Fibroblast of lung (primary cell): ENCODE results near the gene FXN. TPM values are rescaled to one million over a fixed set of nuclear protein-coding genes. Genes with fewer than 3 reads are reported as not detected.

Experiments
- DNase-seq, 2 donors: peaks; one replicate each; pipeline versions ENCODE4 v3.0.0 to v3.0.0-alpha.2; 2010; ENCODE audit warnings: low read depth in 2 of 2
- H2AFZ ChIP-seq: 2 replicates; pipeline ENCODE4 v1.5.1; 2012; ENCODE audit warnings: low read length, control low read depth, inconsistent platforms
- H3K27ac ChIP-seq: 2 replicates; pipeline ENCODE4 v1.5.1; 2011; ENCODE audit warnings: low read length, control low read depth; ENCODE audit not compliant: insufficient read depth
- H3K27me3 ChIP-seq: 2 replicates; pipeline ENCODE4 v1.5.1; 2011; ENCODE audit warnings: mild to moderate bottlenecking, low read length; ENCODE audit not compliant: control insufficient read depth, insufficient read depth
- H3K36me3 ChIP-seq: 2 replicates; pipeline ENCODE4 v1.5.1; 2011; ENCODE audit warnings: low read length; ENCODE audit not compliant: control insufficient read depth, insufficient read depth
- H3K4me1 ChIP-seq: 2 replicates; pipeline ENCODE4 v1.5.1; 2011; ENCODE audit warnings: low read length; ENCODE audit not compliant: control insufficient read depth, insufficient read depth; ENCODE audit errors: extremely low read depth
- H3K4me2 ChIP-seq: 2 replicates; pipeline ENCODE4 v1.5.1; 2011; ENCODE audit warnings: low read length, control low read depth; ENCODE audit not compliant: insufficient read depth; ENCODE audit errors: extremely low read depth
- H3K4me3 ChIP-seq, 4 experiments: fragments of 200-600 bp in 1 of 4; sonication (generic) in 1 of 4; replicated peaks in 1 of 4; 2 replicates each; pipeline ENCODE4 v1.5.1; 2011 to 2016; ENCODE audit warnings: low read length in 4 of 4, low read depth in 3 of 4, mild to moderate bottlenecking in 3 of 4, control low read depth in 2 of 4, inconsistent platforms in 1 of 4, mixed read lengths in 1 of 4; ENCODE audit not compliant: insufficient read depth in 1 of 4; ENCODE audit errors: control extremely low read depth in 1 of 4
- H3K79me2 ChIP-seq: 2 replicates; pipeline ENCODE4 v1.5.1; 2012; ENCODE audit warnings: mild to moderate bottlenecking, low read length, inconsistent platforms; ENCODE audit not compliant: control insufficient read depth, insufficient read depth
- H3K9ac ChIP-seq: 2 replicates; pipeline ENCODE4 v1.5.1; 2011; ENCODE audit warnings: mild to moderate bottlenecking, low read length, control low read depth; ENCODE audit not compliant: insufficient read depth
- H3K9me3 ChIP-seq: 2 replicates; pipeline ENCODE4 v1.5.1; 2012; ENCODE audit warnings: low read depth, low read length; ENCODE audit not compliant: control insufficient read depth, insufficient read depth
- H4K20me1 ChIP-seq: 2 replicates; pipeline ENCODE4 v1.5.1; 2011; ENCODE audit warnings: low read length; ENCODE audit not compliant: control insufficient read depth, insufficient read depth; ENCODE audit errors: extremely low read depth
- CTCF ChIP-seq, 2 donors: IDR thresholded peaks in 1 of 2; conservative IDR thresholded peaks in 1 of 2; 1 replicate in 1 of 2; 2 replicates in 1 of 2; pipeline ENCODE4 v1.5.1; 2011 to 2012; ENCODE audit warnings: low read length in 2 of 2, control low read depth in 1 of 2, inconsistent platforms in 1 of 2, low read depth in 1 of 2, mild to moderate bottlenecking in 1 of 2
- EZH2 ChIP-seq: IDR thresholded peaks from 2 replicates; pipeline ENCODE4 v1.5.1; 2012; ENCODE audit warnings: low read length, control low read depth, mild to moderate bottlenecking; ENCODE audit errors: missing control alignments
- polyA plus RNA-seq, 2 donors: library from polyadenylated mRNA; depleted of rRNA in 1 of 2; stranded (reverse) in 1 of 2; unstranded in 1 of 2; fragments of >200 nt; gene quantifications; 2 replicates each; pipeline ENCODE4 v1.2.1, GENCODE V29; 2011 to 2012; ENCODE audit warnings: missing spikeins in 1 of 2
- total RNA-seq: library from RNA; depleted of rRNA; stranded (reverse); fragments of >200 nt; gene quantifications from 2 replicates; pipeline ENCODE4 v1.2.1, GENCODE V29; 2014

FXN gene
- total and polyA plus RNA-seq, 2 donors (not counting 1 experiment from before 2014, with no cell fraction given): 0.99 to 21.6 TPM

DNA sequence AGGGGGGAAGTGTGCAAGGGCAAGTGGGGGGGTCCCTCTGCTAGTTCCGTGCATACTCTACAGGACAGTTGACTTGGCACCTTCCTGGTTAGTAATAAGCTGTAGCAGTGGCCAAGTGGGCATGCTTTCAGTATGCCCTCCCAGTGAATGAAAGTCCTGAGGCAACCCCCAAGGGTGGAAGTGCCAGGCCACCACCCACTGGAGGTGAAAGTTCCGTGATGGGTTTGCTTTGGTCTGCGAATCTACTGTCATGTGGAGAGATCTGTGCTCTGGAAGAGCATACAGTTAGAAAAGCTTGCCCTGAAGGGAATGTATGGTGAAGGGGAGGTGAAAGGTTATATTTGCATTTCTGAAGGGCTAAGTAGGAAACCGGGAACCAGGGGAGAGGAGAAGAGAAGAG, 10.3 kb downstream of the FXN start:
- H3K4me1 ChIP-seq: peaks cover 3% of the 10 kb centered on the region
- no peaks in the 10 kb centered on the region for H3K9me3 ChIP-seq
- no peak overlapping the region for H3K4me3 ChIP-seq

GRCh38 chr9:69046723-69047122, 11.2 kb downstream of the FXN start:
- no peaks in the 10 kb centered on the region for H3K79me2 ChIP-seq
- TF ChIP-seq EZH2: no peak
- TF ChIP-seq CTCF (conservative IDR thresholded peaks at IDR 0.05 in 1 of 2, IDR thresholded peaks at IDR 0.05 in 1 of 2; ENCODE audit: low read depth in 1 of 2, low read length in 2 of 2): no peak
- no peak for DNase-seq

More for the DNA sequence above, 10.3 kb downstream of the FXN start:
- Histone ChIP-seq H3K27ac (no peak overlapping the region), H4K20me1 (no peaks in the 10 kb centered on the region), H3K79me2 (no peaks in the 10 kb centered on the region), H2AFZ (no peak overlapping the region), H3K27me3 (no peaks in the 10 kb centered on the region), H3K36me3 (peaks cover 2% of the 10 kb centered on the region), H3K9ac (no peak overlapping the region), H3K4me2 (no peak overlapping the region)
- DNase-seq: no peak
- no peak for TF ChIP-seq EZH2
- no peak for TF ChIP-seq CTCF (conservative IDR thresholded peaks at IDR 0.05 in 1 of 2, IDR thresholded peaks at IDR 0.05 in 1 of 2; ENCODE audit: low read depth in 1 of 2, low read length in 2 of 2)

DNA sequence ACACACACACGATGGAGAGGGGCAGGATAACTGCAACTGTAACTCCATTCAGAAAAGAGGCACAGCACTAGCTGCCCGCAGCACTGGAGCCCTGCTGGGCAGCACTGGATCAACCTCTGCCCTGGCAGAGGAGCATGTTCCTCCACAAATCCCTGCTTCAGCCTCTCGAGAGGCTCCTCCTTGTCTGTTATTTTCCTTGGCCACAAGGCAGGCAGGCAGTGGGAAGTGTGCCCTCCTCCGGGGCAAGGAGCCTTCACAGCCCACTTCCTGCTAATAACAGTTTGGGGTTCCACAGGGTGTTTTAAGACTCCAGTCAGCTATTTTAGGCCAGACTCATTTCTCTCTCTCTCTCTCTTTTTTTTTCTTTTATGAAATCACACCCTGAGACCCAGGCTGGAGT, 11.8 kb downstream of the FXN start:
- H2AFZ ChIP-seq: no peak overlapping the region
- no peak for TF ChIP-seq CTCF (conservative IDR thresholded peaks at IDR 0.05 in 1 of 2, IDR thresholded peaks at IDR 0.05 in 1 of 2; ENCODE audit: low read depth in 1 of 2, low read length in 2 of 2)
- no peak for TF ChIP-seq EZH2
- H3K79me2 ChIP-seq: no peaks in the 10 kb centered on the region
- no peak overlapping the region for H3K27ac ChIP-seq
- no peaks in the 10 kb centered on the region for H3K27me3 ChIP-seq
- no peaks in the 10 kb centered on the region for H4K20me1 ChIP-seq
- H3K4me1 ChIP-seq: peaks cover 3% of the 10 kb centered on the region
- H3K4me3 ChIP-seq: no peak overlapping the region
- no peak overlapping the region for H3K9ac ChIP-seq
- DNase-seq: no peak
- no peak overlapping the region for H3K4me2 ChIP-seq
- no peaks in the 10 kb centered on the region for H3K9me3 ChIP-seq
- H3K36me3 ChIP-seq: peaks cover 2% of the 10 kb centered on the region

More at GRCh38 chr9:69046723-69047122, 11.2 kb downstream of the FXN start:
- H3K4me2 ChIP-seq: no peak overlapping the region
- H3K4me1 ChIP-seq: peaks cover 3% of the 10 kb centered on the region
- H2AFZ ChIP-seq: no peak overlapping the region
- no peak overlapping the region for H3K4me3 ChIP-seq
- H3K36me3 ChIP-seq: peaks cover 2% of the 10 kb centered on the region
- H3K27ac ChIP-seq: no peak overlapping the region
- no peak overlapping the region for H3K9ac ChIP-seq
- H3K9me3 ChIP-seq: no peaks in the 10 kb centered on the region
- no peaks in the 10 kb centered on the region for H4K20me1 ChIP-seq
- H3K27me3 ChIP-seq: no peaks in the 10 kb centered on the region
